Measurements from ENCODE around the gene CBFA2T2.
"Not testable (repeated sequence)": the region's sequence is repeated elsewhere in the genome, so short reads cannot be mapped to it uniquely, and the experiment has no call there.

CBFA2T2 gene

GRCh38 chr20:33499355-33499754 lies 9.5 kb downstream of the CBFA2T2 start:
- DNase-seq (ENCODE audit: low read depth in 2 of 2), result no peak
- H3K4me3 ChIP-seq (replicated peaks in 1 of 2; ENCODE audit: low read depth in 2 of 2, low read length in 2 of 2), result no peak overlapping the region
- no peak for TF ChIP-seq CTCF (IDR thresholded peaks at IDR 0.05; ENCODE audit: low read depth, low read length)

GRCh38 chr20:33501000-33501399 lies 11.1 kb downstream of the CBFA2T2 start:
- DNase-seq (ENCODE audit: low read depth in 2 of 2), result no peak
- no peak overlapping the region for H3K4me3 ChIP-seq (replicated peaks in 1 of 2; ENCODE audit: low read depth in 2 of 2, low read length in 2 of 2)
- no peak for TF ChIP-seq CTCF (IDR thresholded peaks at IDR 0.05; ENCODE audit: low read depth, low read length)

GRCh38 chr20:33503564-33503963 lies 13.7 kb downstream of the CBFA2T2 start:
- no peak overlapping the region for H3K4me3 ChIP-seq (replicated peaks in 1 of 2; ENCODE audit: low read depth in 2 of 2, low read length in 2 of 2)
- DNase-seq (ENCODE audit: low read depth in 2 of 2), result no peak
- TF ChIP-seq CTCF (IDR thresholded peaks at IDR 0.05; ENCODE audit: low read depth, low read length), result no peak

GRCh38 chr20:33506576-33506975 lies 16.7 kb downstream of the CBFA2T2 start:
- no peak for TF ChIP-seq CTCF (IDR thresholded peaks at IDR 0.05; ENCODE audit: low read depth, low read length)
- no peak for DNase-seq (ENCODE audit: low read depth in 2 of 2)
- no peak overlapping the region for H3K4me3 ChIP-seq (replicated peaks in 1 of 2; ENCODE audit: low read depth in 2 of 2, low read length in 2 of 2)

GRCh38 chr20:33507461-33507860 lies 17.6 kb downstream of the CBFA2T2 start:
- no peak for DNase-seq (ENCODE audit: low read depth in 2 of 2)
- TF ChIP-seq CTCF (IDR thresholded peaks at IDR 0.05; ENCODE audit: low read depth, low read length), result no peak
- H3K4me3 ChIP-seq (replicated peaks in 1 of 2; ENCODE audit: low read depth in 2 of 2, low read length in 2 of 2), result no peak overlapping the region

- H3K4me3 ChIP-seq (replicated peaks in 1 of 2; ENCODE audit: low read depth in 2 of 2, low read length in 2 of 2); DNase-seq (ENCODE audit: low read depth in 2 of 2): not testable (repeated sequence)
Measured at GRCh38 chr20:33508015-33508414, 18.1 kb downstream of the CBFA2T2 start.

- H3K4me3 ChIP-seq (replicated peaks in 1 of 2; ENCODE audit: low read depth in 2 of 2, low read length in 2 of 2); DNase-seq (ENCODE audit: low read depth in 2 of 2): not testable (repeated sequence)
Measured at GRCh38 chr20:33509057-33509456, 19.2 kb downstream of the CBFA2T2 start.

GRCh38 chr20:33511876-33512275 lies 22.0 kb downstream of the CBFA2T2 start:
- not testable (repeated sequence) for H3K4me3 ChIP-seq (replicated peaks in 1 of 2; ENCODE audit: low read depth in 2 of 2, low read length in 2 of 2); DNase-seq (ENCODE audit: low read depth in 2 of 2)
